GM19099 (cell line): ENCODE results near the gene DSCAM.

Source experiments
- POLR2A ChIP-seq: IDR thresholded peaks from 3 replicates; pipeline ENCODE4 v1.6.1; 2011; ENCODE audit warnings: low read depth; ENCODE audit not compliant: insufficient read length; ENCODE audit errors: extremely low read depth

DSCAM gene

DNA sequence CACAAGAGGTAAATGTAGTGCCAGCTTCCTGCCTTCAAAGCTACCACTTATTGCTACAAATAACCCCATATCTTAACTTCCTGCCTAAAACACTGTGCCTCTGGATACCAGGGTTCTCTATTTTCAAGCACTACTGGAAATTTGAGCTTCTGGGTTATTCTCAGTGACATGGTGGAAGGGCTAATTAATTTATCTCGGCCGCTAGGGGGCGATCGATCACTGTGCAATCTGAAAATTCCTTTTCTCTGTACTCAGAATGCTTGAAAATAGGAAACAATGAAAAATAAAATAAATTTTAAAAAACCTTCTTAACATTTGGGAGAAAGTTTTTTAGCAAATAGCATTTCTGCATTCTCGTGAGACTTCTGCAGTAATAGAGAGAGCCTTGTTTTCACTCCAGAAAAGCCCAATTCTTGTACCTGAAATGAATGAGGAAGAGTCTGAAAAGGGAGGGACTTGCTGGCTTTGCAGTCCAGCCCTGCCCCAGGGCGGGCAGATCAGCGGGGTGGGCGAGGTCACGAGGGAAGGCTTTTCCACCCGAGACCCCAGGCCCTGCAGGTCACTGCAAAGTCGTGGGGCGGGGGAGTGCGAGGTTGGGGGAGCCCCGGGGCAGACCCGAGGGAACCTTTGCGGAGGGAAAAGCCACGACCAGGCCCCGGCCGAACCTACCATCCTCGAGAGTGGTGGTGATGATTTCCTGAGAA, 703.0 kb downstream of the DSCAM start:
- TF ChIP-seq POLR2A, result no peak

DNA sequence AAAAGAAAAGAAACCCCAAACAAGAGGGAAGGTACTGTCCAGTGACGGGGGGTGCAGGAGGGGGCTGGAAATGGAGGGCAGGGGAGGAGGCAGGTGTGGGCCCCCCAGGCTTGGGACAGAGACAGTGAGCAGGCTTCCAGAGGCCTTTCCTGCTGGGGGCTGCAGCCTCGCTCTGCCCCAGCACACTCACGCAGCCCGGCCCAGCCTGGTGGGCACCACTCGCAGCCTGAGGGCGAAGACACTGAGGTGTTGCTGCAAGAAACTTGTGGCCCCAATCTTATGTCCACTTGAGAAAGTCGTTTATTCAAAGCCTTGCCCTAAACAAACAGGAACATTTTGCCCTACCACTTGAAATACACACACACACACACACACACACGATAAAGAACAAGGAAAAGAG, 705.3 kb downstream of the DSCAM start:
- TF ChIP-seq POLR2A, result no peak

DNA sequence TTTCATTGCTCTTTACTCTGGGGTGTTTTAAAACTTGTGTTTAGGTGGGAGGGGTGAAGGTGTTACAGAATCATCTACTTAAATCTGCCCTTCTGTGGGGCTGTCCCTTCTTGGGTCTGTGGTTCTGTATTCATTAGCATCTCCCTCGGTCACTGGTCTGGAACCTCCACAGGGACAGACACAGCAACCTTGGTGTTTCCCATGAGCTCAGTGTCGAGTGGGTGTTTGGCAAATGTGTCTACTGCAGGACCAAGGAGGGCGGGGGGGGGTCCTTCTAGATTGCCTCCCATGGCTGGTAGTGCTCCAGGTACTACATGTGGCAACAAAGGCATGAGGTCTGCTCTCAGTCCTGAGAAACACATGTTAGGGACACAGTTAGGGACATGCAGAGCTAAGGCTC, 706.3 kb downstream of the DSCAM start:
- no peak for TF ChIP-seq POLR2A

DNA sequence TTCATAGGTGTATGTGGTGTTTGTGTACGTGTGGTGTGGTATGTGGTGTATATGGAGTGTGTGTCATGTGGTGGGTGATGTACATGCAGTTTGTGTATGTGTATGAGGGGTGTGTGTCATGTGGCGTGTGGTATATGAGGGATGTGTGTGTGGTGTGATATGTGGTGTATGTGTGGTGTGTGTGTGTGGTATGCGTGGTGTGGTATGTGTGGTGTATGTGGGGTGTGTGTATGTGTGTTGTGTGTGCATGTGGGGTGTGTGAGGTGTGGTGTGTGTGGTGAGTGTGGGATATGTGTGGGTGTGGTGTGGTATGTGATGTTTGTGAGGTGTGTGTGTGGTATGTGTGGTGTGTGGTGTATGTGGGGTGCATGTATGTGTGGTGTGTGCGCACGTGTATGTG, 707.3 kb downstream of the DSCAM start:
- no peak for TF ChIP-seq POLR2A

DNA sequence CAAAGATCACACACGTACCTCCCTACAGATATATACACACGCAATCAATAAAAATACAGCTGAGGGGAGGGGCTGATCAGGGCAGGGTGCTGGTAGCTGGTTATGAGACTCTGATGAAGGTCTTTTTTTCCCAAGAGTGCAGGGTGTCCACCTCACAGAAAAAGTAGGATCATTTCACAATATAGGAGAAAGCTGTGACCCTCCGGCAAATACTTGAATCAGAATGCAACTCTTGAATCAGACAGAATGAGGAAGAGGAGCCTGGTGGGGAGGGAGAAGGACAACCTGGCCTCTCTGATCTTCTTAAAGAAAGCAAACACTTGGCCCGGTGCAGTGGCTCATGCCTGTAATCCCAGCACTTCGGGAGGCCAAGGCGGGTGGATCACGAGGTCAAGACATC, 710.4 kb downstream of the DSCAM start:
- no peak for TF ChIP-seq POLR2A

DNA sequence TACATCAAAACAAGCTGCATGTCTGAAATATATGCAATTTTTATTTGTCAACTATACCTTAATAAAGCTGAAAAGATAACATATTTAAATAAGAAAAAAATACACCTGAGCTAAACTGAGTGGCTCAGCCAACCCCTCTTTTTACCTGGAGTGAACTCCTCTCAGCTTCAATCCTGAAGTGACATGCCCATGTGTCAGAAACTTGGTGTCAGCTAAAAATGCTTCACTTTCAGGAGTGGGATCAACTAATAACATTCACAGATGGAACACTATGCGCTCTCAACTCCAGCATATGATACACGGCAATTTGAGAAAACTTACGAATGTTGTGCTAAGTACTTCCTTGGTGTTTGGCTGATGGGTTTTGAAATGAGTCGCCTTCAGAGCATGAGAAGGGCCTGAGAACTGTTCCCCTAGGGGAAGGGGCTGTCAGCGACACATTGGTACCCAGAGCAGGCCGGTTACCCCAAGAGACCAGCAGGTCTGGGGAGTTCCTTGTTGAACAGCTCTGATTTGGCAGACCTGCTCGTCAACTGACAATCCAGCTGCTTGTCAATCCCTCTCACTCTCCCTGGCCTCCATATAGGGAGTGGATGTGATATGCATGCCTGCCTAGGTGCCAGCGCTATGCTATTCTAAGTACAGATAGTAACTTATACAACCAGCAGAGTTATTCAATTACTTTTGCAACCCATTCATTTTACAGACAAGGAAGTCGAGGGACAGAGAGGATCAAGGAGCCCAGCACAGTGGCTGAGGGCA, 712.0 kb downstream of the DSCAM start:
- TF ChIP-seq POLR2A, result no peak

DNA sequence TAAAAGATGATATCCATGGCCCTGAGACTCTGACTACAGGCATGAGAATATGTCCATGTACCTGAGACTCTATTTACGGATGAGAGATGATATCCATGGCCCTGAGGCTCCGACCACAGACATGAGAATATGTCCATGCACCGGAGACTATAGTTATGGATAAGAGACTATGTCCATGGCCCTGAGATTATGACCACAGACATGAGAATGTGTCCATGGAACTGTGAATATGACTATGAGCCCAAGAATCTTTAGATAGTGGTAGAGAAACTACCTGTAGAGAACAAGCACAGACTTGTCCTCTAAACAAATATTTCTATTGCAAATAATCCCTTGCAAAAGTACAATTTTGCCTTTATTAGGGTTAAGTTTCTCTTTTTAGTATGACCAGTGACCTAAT, 716.5 kb downstream of the DSCAM start:
- no peak for TF ChIP-seq POLR2A

DNA sequence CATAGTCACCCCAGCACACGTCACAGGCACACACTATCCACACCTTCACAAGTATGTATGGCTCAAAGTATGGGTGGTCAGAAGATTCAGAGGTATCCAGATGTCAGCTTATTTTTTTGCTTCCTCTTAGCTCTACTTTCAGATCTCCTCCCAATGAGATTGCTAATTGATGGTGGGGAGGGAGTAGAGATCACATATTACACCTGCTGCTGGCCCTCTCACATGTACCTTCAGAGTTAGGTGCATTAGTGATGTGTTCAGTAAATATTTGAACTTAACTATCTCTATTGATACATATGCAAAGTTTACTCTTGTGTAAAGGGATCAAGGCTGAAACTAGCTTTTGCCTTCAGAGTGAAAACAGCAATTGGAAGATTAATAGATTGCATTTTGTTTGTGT, 717.1 kb downstream of the DSCAM start:
- TF ChIP-seq POLR2A, result no peak

DNA sequence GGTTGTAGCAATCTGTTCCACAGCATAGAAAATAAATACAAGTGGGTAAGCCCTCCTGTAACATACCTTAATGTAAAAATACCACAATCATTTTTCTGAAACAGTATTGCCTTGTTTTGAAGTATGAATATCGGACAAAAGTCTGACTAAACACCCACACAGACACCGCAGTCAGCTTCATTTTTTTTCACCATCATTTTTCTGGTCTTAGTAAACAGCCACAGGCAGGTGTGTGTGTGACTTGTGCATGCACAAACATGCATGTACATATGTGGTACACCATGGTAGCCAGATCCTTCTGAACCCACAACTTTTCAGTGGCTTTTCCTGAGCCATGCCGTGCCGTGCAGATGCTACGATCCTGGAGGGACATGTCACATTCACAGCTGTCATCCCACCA, 718.1 kb downstream of the DSCAM start:
- no peak for TF ChIP-seq POLR2A

DNA sequence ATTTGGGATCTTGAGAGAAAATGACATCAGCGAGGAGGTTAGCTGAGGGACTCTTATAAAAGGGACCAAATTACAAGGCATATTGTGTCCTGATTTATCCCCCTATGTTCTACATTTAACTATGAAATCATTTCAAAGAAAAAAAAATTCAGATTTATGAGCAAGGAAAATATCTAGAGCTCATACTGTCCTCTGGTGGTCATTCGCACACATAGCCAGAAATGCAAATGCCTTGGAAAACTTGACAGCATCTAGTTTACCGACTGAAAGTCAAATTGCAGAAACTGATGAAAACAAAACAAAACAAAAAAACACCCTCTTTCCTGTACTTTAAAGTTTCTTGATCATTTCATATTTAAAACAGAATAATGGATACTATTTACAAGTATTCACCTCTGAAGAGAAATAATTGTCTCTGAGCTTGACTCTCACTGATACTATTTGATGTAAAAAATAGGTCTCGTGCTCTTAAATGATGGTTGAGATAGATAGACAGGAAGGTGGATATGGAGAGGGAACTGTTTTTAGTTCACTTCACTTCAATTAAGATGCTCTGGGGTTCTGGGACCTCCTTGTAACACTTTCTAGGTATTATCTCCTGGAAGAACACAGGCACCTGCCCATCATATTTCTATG, 725.9 kb downstream of the DSCAM start:
- no peak for TF ChIP-seq POLR2A

DNA sequence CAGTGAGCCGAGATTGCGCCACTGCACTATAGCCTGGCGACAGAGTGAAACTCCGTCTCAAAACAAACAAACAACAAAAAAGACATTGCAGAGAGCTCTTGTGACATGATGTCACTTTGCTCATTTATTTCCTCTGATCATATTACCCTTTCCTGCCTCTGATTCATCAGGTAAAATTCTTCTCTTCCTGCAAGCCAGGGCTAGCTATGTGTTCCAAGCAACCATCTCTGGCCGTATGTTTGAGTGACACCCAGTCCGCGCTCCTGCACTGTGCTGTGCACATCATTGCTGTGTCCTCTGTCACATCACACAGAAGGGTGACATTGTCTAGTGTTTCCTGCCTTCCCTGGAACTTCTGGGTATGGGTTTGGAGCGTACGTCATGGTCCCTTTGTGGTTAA, 728.4 kb downstream of the DSCAM start:
- no peak for TF ChIP-seq POLR2A

DNA sequence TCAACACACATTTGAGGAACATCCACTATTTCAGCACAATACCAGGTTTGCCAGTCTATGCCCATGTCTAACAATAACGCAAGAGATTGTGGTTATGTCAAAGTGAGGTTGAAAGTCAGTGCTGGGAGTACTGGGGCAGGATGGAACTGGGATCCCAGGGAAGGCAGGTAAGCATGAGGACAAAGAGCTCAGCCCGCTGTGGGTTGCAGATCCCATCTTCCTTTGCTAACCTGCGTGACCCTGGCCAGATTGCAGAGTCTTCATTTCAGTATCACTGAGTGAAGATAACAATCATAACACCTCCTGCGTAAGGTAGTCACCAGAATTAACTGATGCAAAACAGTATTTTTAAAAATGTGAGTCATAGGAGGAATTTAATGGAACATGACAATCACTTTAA, 729.7 kb downstream of the DSCAM start:
- no peak for TF ChIP-seq POLR2A

DNA sequence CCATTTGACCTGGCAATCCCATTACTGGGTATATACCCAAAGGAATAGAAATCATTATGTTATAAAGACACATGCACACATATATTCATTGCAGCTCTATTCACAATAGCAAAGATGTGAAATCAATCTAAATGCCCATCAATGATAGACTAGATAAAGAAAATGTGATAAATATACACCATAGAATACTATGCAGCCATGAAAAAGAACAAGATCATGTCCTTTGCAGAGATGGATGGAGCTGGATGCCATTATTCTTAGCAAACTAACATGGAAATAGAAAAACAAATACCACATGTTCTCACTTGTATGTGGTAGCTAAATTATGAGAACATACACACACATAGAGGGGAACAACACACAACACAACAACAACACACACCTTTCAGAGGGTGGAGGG, 731.2 kb downstream of the DSCAM start:
- TF ChIP-seq POLR2A, result no peak

DNA sequence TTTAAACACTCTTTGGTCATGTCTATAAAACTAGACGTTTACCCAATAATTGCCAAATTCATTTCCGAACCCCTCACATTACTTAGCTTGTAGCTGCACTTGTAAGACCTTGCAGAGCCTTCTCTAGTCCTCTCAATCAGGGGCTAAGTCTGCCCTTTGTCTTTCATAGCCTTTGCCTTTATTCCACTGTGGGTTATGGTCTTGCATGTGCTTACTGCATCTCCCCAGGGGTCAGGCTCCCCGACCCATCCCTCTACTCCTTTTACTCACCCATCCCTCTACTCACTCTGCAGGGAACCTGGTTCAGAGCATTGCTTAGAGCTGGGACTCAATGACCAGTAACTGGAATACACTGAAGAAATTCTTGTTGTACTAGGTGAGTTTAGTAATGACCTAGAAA, 744.3 kb downstream of the DSCAM start:
- TF ChIP-seq POLR2A, result no peak

DNA sequence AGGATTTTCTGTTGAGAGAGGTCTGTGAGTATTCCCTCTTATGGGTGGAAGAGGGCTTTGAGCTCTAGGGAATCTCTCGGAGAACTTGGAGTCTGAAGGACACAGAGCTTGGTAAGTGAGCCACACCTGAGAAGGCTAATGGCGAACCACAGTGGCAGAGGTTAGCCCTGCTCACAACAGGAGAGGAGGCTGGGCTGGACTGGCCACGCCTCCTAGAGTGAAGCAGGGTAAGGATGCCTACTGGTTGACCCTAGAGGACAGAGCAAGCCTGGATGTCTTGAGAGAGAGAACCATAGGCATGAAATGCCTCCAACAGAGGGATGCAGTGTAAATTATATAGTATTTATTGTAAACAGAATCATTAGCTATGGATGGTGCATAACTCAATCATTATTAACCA, 747.1 kb downstream of the DSCAM start:
- no peak for TF ChIP-seq POLR2A

DNA sequence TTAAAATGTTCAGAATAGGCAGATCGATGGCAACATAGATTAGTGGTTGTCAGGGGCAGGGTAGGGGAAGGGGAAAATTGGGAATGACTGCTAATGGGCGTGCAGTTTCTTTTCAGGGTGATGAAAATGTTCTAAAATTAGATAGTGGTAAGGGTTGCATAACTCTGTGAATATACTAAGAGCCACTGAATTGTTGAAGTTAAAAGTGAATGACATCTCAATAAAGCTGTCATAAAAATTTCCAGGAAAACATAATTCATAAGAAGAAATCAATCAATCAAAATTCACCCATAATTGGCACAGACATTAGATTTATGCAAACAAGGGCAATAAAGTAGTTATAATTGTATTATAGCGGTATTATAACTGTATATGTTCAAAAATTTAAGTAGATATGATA, 751.5 kb downstream of the DSCAM start:
- no peak for TF ChIP-seq POLR2A
